ENCODE data around the gene SRMS. TPM values are rescaled to one million over a fixed set of nuclear protein-coding genes. Genes with fewer than 3 reads are reported as not detected.
"Not testable (repeated sequence)": the region's sequence is repeated elsewhere in the genome, so short reads cannot be mapped to it uniquely, and the experiment has no call there.

Gene SRMS
- total RNA-seq, 1 donor from 2014 or later, result not detected

DNA sequence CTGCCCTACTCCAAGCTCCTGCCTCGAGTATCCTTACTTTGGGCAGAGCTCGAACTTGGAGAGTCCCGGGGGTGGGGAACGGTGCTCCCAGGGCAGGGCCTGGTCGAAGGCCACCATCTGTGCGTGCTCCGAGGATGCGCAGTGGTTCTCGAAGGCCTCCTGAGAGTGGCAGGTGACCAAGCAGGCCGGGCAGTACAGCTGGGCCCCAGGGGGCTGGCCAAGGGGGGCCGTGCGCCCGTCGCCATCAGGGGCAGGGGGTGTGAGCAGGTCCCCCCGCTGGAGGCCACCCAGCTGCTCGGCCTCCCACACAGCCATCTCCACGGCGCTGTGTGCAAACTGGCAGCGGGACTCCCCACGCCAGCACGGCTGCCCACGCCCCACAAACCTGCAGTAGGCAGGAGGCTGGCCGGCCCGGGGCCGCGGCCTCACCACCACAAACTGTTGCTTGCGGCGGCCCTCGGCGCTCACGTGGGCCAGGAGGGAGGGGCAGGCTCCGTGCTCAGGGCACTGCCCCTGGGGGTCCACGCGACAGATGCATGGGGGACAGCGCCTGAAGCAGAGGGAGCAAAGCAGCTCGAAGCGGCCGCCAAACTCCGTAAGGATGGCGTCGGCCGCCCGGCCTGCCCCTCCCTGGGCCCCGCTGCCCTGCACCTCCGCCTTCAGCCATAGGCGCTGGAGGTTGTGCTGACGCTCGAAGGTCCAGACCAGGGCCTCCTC, 24.7 kb upstream of the SRMS start:
- Mint-ChIP-seq H3K9me3 (no peaks in the 10 kb centered on the region), H3K27ac (no peak overlapping the region), H3K4me3 (no peak overlapping the region), H3K27me3 (peaks cover 5% of the 10 kb centered on the region), H3K36me3 (no peaks in the 10 kb centered on the region), H3K4me1 (ENCODE audit: unreplicated experiment) (peaks cover 4% of the 10 kb centered on the region)
- TF ChIP-seq CTCF (conservative IDR thresholded peaks at IDR 0.05), result no peak
- no peak for DNase-seq (ENCODE audit: extremely low spot score, unreplicated experiment)

DNA sequence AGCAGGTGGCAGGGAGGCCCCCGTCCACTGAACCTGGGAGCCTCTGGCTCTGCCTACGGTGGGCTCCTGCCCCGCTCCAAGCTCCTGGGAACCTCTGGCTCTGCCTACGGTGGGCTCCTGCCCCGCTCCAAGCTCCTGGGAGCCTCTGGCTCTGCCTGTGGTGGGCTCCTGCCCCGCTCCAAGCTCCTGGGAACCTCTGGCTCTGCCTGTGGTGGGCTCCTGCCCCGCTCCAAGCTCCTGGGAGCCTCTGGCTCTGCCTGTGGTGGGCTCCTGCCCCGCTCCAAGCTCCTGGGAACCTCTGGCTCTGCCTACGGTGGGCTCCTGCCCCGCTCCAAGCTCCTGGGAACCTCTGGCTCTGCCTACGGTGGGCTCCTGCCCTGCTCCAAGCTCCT, 23.5 kb upstream of the SRMS start:
- H3K4me1 Mint-ChIP-seq (ENCODE audit: unreplicated experiment); H3K4me3 Mint-ChIP-seq; H3K27ac Mint-ChIP-seq; DNase-seq (ENCODE audit: extremely low spot score, unreplicated experiment); H3K9me3 Mint-ChIP-seq; H3K36me3 Mint-ChIP-seq; H3K27me3 Mint-ChIP-seq: not testable (repeated sequence)

DNA sequence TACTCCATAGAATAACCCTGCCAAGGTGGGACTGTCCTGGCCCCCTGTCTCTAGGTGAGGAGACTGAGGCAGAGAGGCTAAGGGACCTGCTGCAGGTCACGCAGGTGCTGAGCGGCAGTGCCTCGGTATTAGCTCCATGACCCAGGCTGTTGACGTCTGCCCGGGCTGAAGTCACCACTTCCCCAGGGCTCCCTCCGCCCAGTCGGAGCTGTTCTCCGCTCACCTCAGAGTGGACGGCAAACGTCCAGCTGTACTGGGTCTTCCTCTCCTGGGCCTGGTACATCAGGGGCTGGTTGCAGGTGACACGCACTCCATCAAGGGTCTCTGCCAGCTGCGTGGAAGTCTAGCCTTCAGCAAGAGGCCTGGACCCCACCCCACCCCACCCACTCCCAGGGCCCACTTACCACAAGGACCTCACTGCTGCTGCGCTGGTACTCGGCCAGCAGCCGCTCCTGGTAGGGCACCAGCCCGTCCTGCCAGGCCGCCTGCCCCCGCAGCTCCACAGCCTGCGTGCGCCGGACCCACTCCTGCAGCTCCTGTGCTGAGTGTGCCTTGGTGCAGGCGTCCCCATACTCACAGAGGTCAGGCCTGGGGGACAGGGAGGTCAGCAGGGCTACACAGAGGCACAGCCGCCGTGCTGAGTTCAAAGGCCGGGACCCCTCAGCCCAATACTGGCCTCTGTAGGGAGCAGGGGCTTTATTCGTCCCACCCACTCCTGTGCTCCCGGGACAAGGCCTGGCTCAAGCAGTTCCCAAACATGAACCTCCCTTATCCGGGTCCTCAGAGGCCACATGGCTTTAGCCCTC, 22.9 kb upstream of the SRMS start:
- Mint-ChIP-seq H3K9me3 (no peaks in the 10 kb centered on the region), H3K4me1 (ENCODE audit: unreplicated experiment) (no peaks in the 10 kb centered on the region), H3K27ac (no peak overlapping the region), H3K27me3 (no peaks in the 10 kb centered on the region), H3K4me3 (no peak overlapping the region), H3K36me3 (no peaks in the 10 kb centered on the region)
- TF ChIP-seq CTCF (conservative IDR thresholded peaks at IDR 0.05), result no peak
- no peak for DNase-seq (ENCODE audit: extremely low spot score, unreplicated experiment)

GRCh38 chr20:63568986-63569949, 21.7 kb upstream of the SRMS start:
- no peak for TF ChIP-seq CTCF (conservative IDR thresholded peaks at IDR 0.05)
- Mint-ChIP-seq H3K36me3 (no peaks in the 10 kb centered on the region), H3K9me3 (no peaks in the 10 kb centered on the region)

DNA sequence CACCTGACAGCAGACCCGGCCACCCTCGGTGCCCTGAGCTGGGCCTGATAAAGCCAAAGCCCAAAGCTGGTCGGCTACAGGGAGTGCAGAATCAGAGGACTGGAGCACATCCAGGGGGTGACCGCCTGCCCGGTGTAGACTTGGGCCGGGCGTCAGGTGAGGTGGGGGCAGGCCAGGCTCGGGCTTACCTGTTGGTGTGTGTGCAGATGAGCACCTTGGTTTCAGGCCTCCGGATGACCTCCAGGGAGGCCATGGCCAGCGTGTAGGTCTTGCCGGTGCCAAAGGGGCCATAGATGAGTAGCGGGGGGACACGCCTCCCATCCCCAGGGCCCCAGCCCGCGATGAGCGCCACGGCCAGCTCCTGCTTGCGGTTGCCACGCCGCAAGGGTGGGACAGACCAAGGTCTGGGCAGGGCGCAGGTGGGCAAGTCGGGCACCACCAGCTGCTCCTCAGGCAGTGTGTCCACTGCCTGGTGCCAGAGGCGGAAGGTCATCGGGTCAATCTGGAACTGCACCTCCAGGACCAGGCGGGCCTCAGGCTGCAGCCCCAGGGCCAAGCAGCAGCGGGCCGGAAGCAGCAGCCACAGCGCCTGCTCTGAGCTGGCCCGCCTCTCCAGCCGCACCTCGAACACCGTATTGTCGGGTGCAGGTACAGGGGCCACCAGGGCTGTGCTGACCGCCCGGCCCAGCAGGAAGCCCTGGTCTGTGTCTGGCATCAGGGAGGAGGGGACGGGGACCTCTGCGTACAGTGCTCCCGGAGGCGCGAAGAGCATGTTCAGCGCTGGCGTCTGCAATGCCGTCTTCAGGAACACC, 20.8 kb upstream of the SRMS start:
- H3K4me3 Mint-ChIP-seq, result no peak overlapping the region
- no peaks in the 10 kb centered on the region for H3K27me3 Mint-ChIP-seq
- H3K36me3 Mint-ChIP-seq, result no peaks in the 10 kb centered on the region
- no peak for TF ChIP-seq CTCF (conservative IDR thresholded peaks at IDR 0.05)
- H3K4me1 Mint-ChIP-seq (ENCODE audit: unreplicated experiment), result no peaks in the 10 kb centered on the region
- DNase-seq (ENCODE audit: extremely low spot score, unreplicated experiment), result no peak
- no peak overlapping the region for H3K27ac Mint-ChIP-seq
- no peaks in the 10 kb centered on the region for H3K9me3 Mint-ChIP-seq

More at GRCh38 chr20:63568986-63569949, 21.7 kb upstream of the SRMS start:
- Mint-ChIP-seq H3K4me1 (ENCODE audit: unreplicated experiment) (no peaks in the 10 kb centered on the region), H3K4me3 (no peak overlapping the region), H3K27me3 (no peaks in the 10 kb centered on the region), H3K27ac (no peak overlapping the region)
- DNase-seq (ENCODE audit: extremely low spot score, unreplicated experiment), result no peak

Data from type B pancreatic cell (in vitro differentiated cells).